HEK293 (cell line): ENCODE measurements around the gene CDADC1.

ENCODE experiments used
- CTCF ChIP-seq: fragments of 450-650 bp; formaldehyde crosslinking; IDR thresholded peaks from 2 replicates; pipeline ENCODE4 v1.5.1; 2016; ENCODE audit warnings: missing biosample characterization, missing genetic modification characterization
- ELK4 ChIP-seq: IDR thresholded peaks from 2 replicates; pipeline ENCODE4 v1.6.1; 2011; ENCODE audit warnings: mild to moderate bottlenecking, low read depth, low read length, borderline replicate concordance
- ZNF274 ChIP-seq, 2 experiments: fragments of 200-500 bp in 1 of 2; fragments of 450-650 bp in 1 of 2; sonication (Bioruptor generic) in 1 of 2; formaldehyde crosslinking in 1 of 2; IDR thresholded peaks; 2 replicates each; pipeline versions ENCODE4 v1.5.1 to v1.6.1; 2014 to 2016; ENCODE audit warnings: borderline replicate concordance in 1 of 2, inconsistent platforms in 1 of 2, low read length in 1 of 2, missing biosample characterization in 1 of 2, missing genetic modification characterization in 1 of 2
- ZNF530 ChIP-seq: fragments of 450-650 bp; formaldehyde crosslinking; IDR thresholded peaks from 2 replicates; pipeline ENCODE4 v1.5.1; 2016; ENCODE audit warnings: low read depth, missing biosample characterization, missing genetic modification characterization
- ZNF776 ChIP-seq: fragments of 450-650 bp; formaldehyde crosslinking; IDR thresholded peaks from 2 replicates; pipeline ENCODE4 v1.5.0; 2017; ENCODE audit warnings: missing biosample characterization, missing genetic modification characterization, borderline replicate concordance

GRCh38 chr13:49302817-49303216 is 55.1 kb downstream of the CDADC1 start:
- TF ChIP-seq CTCF (tag by site-specific recombination), result no peak
- TF ChIP-seq ZNF530, result no peak
- no peak for TF ChIP-seq ZNF274 (IDR thresholded peaks at IDR 0.05; ENCODE audit: low read length)
- TF ChIP-seq ZNF274 (tag by site-specific recombination; IDR thresholded peaks at IDR 0.05; ENCODE audit: borderline replicate concordance), result no peak
- TF ChIP-seq ELK4, result no peak
- TF ChIP-seq ZNF776 (tag by site-specific recombination), result no peak
